GM21737 (cell line): ENCODE measurements around the gene HGF.
"Not testable (repeated sequence)": the region's sequence is repeated elsewhere in the genome, so short reads cannot be mapped to it uniquely, and the experiment has no call there.

Experiments
- ATAC-seq: cut with Tn5 transposase; IDR thresholded peaks from one replicate; pipeline ENCODE4 v1.9.1; 2021; ENCODE audit warnings: mild to moderate bottlenecking, moderate library complexity; ENCODE audit not compliant: unreplicated experiment

HGF gene

GRCh38 chr7:81725003-81725811 is 44.6 kb downstream of the HGF start:
- ATAC-seq = no peak

- not testable (repeated sequence) for ATAC-seq
Observed at GRCh38 chr7:81722250-81722649, 47.6 kb downstream of the HGF start.

GRCh38 chr7:81721437-81721836 is 48.4 kb downstream of the HGF start:
- ATAC-seq = no peak

DNA sequence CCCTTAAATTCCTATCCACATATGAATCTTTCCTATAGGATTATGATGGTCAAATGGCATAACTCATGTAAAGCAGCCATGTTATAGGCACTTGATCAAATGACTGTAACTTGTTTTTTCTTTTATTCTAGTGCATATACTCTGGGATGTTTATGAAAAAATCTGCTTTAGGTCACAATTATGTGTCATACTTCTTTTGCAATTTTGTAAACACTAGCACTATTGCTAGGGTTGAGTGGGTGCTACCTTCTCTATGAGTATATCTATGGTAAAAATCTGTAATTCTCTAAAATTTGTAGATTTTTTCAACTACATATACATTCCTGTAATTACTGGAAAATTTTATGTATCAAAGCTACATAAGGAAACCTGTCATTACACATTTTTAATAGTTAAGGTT is 50.0 kb downstream of the HGF start:
- no peak for ATAC-seq

GRCh38 chr7:81715984-81716588 is 53.8 kb downstream of the HGF start:
- ATAC-seq = no peak

DNA sequence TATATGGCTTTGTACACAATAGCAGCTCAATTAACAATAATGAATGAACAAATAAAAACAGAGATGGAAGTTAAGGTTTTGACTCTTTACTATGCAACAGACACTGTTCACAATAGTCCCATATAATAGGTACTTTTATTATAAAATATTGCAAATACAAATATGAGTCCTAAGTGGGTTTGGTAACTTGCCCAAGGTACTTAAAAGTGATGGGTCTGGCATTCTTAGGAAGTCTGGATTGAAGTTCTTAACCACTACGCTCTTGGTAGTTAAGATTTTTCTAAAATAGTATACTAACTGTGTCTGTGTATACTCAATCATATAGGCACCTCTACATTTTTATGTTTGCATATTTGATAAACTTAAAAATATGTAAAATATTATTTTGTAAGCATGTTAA is 55.5 kb downstream of the HGF start:
- ATAC-seq = no peak

DNA sequence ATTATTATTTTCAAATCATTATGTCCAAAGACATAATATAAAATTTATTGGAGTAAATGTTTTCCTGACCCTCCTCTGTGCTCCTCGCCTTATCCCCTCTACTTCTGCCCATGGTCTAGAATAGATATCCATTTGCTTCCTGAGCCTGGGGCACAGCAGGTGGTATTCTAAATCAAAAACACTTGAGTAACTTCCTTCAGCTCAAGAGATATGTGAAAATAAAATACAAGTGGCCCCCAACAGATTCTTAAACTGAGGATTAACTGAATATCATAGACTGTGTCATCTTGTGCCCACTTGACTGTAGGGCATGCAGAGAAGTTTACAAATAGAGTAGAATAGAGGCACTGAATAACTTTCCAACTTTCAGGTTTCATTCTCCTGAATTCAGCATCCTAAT is 59.1 kb downstream of the HGF start:
- no peak for ATAC-seq

DNA sequence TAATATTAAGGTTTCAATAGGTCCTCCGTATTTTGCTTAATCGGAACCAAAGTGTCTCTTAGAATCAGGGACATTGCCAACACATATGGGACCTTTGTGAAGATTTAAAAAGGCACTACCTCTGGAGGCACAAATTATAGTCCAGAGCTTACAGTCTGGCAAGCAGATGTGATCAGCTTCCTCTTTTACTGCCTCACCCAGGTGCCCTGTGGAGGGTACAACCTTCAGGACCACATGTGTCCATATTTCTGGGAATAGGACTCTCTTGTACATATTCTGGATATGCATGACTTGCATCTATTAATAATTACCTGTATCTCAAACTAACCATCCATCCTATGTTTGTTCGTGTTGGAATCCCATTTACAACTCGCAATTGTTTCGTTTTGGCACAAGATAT is 60.0 kb downstream of the HGF start:
- ATAC-seq = no peak

- ATAC-seq = no peak
Observed at GRCh38 chr7:81707966-81708365, 61.9 kb downstream of the HGF start.

- ATAC-seq = no peak
Observed at GRCh38 chr7:81707196-81707595, 62.7 kb downstream of the HGF start.

DNA sequence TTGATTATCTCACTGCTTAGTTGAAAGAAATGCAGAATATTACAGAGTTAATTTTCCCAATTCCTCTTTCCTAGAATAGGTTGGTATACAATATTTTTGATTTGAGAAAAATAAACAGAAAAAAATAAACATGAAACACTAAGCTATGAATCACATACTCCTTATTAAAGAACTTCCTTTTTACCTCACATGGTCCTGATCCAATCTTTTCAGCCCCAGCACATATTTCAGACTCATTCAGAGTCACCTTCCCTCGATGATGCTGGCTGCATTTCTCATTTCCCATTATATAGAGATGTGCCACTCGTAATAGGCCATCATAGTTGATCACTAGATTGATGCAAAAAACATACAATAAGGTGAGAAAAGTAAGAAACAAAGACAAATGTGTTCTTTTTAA is 64.6 kb downstream of the HGF start:
- no peak for ATAC-seq

DNA sequence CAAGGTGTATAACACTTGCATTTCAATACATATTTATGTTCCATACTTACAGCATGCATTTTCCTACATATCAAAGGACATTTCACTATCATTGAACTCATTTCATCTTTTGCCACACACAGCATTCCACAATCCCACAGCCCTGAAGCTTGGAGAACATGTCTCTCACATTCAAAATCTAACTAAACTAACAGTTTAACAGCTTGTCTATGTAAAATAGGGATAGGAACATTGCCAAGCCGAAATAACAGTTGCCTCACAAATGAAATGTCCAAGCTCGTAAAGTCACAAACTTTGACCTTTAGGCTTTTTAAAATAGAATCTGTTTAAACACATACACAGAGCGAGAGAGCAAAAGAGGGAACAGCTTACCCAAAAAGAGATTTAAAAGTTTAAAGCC is 65.3 kb downstream of the HGF start:
- ATAC-seq = no peak

GRCh38 chr7:81698965-81699364 is 70.9 kb downstream of the HGF start:
- ATAC-seq = no peak

GRCh38 chr7:81694711-81695110 is 75.1 kb downstream of the HGF start:
- no peak for ATAC-seq

DNA sequence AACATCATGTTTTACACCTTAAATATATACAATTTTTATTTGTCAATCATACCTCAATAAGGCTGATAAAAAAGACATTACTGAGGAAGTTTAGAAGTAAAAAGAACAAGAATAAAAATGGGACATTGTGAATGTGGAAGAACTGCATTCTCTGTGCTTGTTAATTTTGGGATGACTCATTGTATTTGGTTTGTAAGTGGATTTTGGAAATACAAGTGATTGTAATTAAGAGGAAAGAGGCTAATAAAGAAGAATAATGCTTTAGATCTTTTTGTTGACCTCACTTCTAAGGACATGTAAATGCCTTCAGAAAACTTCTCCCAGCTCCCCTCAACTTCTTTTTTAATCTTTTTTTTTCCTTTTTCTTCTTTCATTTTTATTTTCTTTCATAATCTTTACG is 76.0 kb downstream of the HGF start:
- ATAC-seq = no peak

- ATAC-seq = no peak
Observed at GRCh38 chr7:81693080-81693479, 76.8 kb downstream of the HGF start.

- ATAC-seq = no peak
Observed at GRCh38 chr7:81692146-81692905, 77.5 kb downstream of the HGF start.

DNA sequence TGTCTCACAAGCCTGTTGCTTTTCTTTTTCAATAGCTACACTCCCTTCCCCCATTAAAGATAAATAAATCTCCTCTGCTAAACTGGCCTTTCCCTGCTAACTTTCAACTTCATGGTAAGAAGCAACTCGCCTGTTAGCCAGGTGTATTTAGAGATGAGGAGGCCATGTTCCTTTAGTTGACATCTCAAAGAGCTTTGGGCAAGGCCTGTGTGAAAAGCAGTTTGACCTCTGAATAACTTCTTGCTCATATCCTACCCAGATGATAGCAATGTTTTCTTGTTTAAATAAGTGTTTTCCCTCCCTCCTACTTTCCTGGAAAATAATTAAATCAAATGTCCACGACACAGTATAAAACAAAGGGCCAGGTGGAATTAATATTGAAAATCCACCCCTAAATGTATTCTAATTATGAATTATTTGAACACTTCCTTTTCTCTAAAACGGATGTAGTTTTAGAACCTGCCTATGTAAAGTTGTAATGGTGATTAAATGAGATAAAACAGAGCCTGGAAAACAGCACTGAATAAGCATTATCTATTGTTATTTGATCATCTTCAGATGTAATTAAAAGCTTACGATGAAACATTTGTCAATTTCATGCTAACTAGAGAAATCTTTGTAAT is 78.5 kb downstream of the HGF start:
- ATAC-seq = no peak

DNA sequence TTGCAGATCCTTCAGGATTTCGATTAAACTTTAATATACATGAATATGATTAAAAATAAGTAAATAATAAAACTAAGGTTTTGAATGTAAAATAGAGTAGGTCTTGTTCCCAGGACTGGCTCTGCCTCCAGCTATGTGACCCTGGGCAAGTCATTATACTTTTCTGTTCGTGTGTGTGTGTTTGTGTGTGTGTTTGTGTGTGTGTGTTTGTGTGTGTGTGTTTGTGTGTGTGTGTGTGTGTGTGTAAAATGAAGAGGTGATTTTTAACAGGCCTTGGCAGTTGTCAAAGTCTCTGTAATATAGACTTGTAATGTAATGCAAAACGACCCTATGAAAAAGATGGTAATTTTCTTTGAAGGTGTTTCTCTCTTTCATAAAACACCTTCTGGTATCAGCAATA is 79.2 kb downstream of the HGF start:
- ATAC-seq = no peak

DNA sequence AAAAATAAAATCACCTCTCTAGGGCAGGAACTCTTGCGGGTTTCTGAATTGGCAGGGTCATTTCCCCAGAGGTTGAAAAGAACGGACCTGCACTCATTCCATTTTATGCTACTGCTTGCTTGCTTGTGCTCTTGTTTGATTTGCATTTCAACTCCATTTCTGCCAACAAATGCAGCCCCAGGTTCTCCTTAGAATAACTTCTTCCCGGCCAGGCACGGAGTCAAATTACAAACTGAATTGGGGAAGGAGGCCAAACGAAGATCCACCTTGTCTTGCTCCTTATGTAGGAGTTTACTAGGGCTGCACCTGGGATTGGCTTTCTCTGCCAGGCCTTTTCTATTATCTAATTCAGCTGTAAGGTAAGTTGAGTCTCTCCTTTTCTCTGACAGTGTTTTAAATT is 79.6 kb downstream of the HGF start:
- ATAC-seq = no peak

GRCh38 chr7:81688622-81689411 is 81.0 kb downstream of the HGF start:
- no peak for ATAC-seq
